Gastroesophageal sphincter (tissue), 3 donors: Measurements from ENCODE around the gene TULP4.

ENCODE experiments used
- EP300 ChIP-seq: sonication (generic); formaldehyde crosslinking; IDR thresholded peaks from one replicate; pipeline ENCODE4 v1.6.1; 2017; ENCODE audit warnings: antibody characterized with exemption, mild to moderate bottlenecking
- POLR2A ChIP-seq, 2 donors: fragments of 450-650 bp; IDR thresholded peaks; one replicate each; pipeline ENCODE4 v1.6.1; 2017; ENCODE audit warnings: antibody characterized with exemption in 2 of 2, mild to moderate bottlenecking in 2 of 2, moderate library complexity in 1 of 2
- POLR2AphosphoS5 ChIP-seq: sonication (generic); formaldehyde crosslinking; IDR thresholded peaks from one replicate; pipeline ENCODE4 v1.6.1; 2017; ENCODE audit warnings: antibody characterized with exemption
- TF ChIP-seq, protein P1 (sequence below), 4 experiments: fragments of 200-600 bp in 2 of 4; fragments of 450-650 bp in 2 of 4; sonication (generic) in 1 of 4; IDR thresholded peaks; one replicate each; pipeline ENCODE4 v1.5.1; 2017 to 2019; ENCODE audit warnings: antibody characterized with exemption in 4 of 4, mild to moderate bottlenecking in 2 of 4, moderate library complexity in 2 of 4

DNA sequence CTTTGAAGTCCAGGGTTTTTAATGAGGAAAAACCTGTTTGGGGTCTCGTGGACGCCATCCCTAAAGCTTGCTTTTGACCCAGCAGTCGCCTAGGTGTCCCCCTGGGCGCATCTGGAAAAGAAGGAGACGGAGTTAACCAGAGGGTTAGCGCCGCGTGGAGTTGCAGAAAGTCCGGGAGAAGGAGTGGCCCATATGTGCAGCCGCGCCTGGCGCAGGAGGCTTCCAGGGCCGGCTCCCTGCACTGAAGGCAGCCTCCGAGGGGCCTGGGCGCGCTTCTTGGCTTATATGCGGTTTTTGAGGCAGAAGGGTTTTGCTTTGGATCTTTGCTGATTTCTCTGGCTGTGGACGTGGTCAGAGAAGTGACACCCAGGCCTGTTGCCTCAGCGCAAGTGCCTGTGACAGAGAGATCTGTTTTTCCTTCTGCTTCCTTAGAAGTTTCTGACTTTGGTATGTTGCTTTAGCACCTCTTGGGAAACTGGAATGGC, 248.6 kb downstream of the TULP4 start:
- TF ChIP-seq POLR2AphosphoS5 (no peak), POLR2A (IDR thresholded peaks at IDR 0.05) (no peak), EP300 (no peak)
- TF ChIP-seq, protein P1, sequence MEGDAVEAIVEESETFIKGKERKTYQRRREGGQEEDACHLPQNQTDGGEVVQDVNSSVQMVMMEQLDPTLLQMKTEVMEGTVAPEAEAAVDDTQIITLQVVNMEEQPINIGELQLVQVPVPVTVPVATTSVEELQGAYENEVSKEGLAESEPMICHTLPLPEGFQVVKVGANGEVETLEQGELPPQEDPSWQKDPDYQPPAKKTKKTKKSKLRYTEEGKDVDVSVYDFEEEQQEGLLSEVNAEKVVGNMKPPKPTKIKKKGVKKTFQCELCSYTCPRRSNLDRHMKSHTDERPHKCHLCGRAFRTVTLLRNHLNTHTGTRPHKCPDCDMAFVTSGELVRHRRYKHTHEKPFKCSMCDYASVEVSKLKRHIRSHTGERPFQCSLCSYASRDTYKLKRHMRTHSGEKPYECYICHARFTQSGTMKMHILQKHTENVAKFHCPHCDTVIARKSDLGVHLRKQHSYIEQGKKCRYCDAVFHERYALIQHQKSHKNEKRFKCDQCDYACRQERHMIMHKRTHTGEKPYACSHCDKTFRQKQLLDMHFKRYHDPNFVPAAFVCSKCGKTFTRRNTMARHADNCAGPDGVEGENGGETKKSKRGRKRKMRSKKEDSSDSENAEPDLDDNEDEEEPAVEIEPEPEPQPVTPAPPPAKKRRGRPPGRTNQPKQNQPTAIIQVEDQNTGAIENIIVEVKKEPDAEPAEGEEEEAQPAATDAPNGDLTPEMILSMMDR (IDR thresholded peaks at IDR 0.05), result peak in 1 of 4 experiments; percentile 1
